ENCODE data around the gene DBX1. TPM values are rescaled to one million over a fixed set of nuclear protein-coding genes. Genes with fewer than 3 reads are reported as not detected.

The DBX1 gene, protein sequence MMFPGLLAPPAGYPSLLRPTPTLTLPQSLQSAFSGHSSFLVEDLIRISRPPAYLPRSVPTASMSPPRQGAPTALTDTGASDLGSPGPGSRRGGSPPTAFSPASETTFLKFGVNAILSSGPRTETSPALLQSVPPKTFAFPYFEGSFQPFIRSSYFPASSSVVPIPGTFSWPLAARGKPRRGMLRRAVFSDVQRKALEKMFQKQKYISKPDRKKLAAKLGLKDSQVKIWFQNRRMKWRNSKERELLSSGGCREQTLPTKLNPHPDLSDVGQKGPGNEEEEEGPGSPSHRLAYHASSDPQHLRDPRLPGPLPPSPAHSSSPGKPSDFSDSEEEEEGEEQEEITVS
- not detected in 3 replicates for polyA plus RNA-seq
- polyA plus RNA-seq (2011; ENCODE audit: low read depth), result not detected
- not detected in 2 replicates for polyA plus RNA-seq (2011; cell fraction: cytosol; rRNA removed)
- polyA plus RNA-seq (2011; cell fraction: nucleus; rRNA removed), result not detected in 2 replicates
- not detected in 2 replicates for polyA plus RNA-seq (2012; ENCODE audit: low replicate concordance)
- not detected in 3 replicates for polyA minus RNA-seq
- polyA minus RNA-seq (2011; cell fraction: cytosol; rRNA and poly(A)+ RNA removed), result not detected
- not detected in 2 replicates for polyA minus RNA-seq (2011; cell fraction: nucleus; rRNA and poly(A)+ RNA removed)

DNA sequence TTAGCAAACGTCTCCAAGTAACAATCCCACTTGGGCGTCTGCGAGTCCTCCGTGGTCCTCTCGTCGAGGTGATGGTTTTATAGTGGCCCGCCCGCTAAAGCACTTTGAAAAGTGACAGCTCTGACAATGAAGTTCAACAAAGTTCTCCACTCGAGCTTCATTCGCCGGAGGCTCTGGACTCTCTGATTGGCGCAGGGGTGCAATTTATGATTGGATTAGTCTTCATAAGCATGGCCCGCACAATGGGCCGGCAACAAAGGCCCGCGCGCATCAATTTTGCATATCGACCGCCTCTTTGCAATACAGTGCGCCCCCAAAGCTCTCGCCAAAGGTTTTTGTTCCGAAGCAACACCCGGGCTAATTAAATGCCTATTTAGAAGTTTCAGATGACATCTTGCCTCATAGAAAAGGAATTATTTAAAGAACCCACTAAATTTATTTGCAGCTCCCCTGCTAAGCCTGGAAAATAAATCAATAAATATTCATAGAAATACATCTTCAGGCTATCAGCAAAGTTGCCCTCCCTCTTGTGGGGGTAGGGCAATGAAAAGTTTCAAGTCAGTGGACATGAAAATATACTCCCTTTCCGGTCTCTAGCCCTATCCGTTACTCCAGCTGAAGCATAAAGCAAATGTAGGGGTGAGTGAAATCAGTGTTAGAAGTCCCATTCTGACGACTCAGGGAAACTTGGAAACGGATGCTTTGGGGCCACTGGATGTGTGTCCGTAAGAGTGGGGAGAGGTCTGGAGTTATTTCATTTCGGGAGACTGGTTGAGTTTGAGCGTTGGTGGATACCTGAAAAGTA is at the start of gene DBX1:
TSS of gene DBX1 (minus strand) at position 51 of the 805 bp plus-strand sequence. CDS start 151 bp downstream, outside the sequence.
- H3K27me3 ChIP-seq (ENCODE audit: control insufficient read depth, extremely low read depth, insufficient read depth, low read length), result peaks cover 99% of the 10 kb centered on the region
- DNase-seq (ENCODE audit: low read depth, low spot score) (no peak), FAIRE-seq (no peak)
- H3K79me2 ChIP-seq (ENCODE audit: control insufficient read depth, insufficient read depth, low read length), result no peaks in the 10 kb centered on the region
- dilution Hi-C loops (cut with MboI; ENCODE audit: extremely low pct_ligation_motif_present, low sequenced_read_pairs), result no loop called here
- no peak for TF ChIP-seq EZH2 (IDR thresholded peaks at IDR 0.05; ENCODE audit: low read length)
- no peak for TF ChIP-seq CTCF (optimal IDR thresholded peaks at IDR 0.05 in 1 of 3, IDR thresholded peaks at IDR 0.05 in 1 of 3, conservative IDR thresholded peaks at IDR 0.05 in 1 of 3; ENCODE audit: extremely low read depth in 1 of 3, insufficient read depth in 2 of 3, low read length in 3 of 3)
- no peaks in the 10 kb centered on the region for H4K20me1 ChIP-seq (ENCODE audit: control insufficient read depth, extremely low read depth, insufficient read depth, low read length)
- H3K4me3 ChIP-seq (ENCODE audit: control insufficient read depth in 2 of 3, extremely low read depth in 1 of 3, insufficient read depth in 2 of 3, low read depth in 1 of 3, low read length in 3 of 3), result no peak within 1 kb of the TSS
- H3K27ac ChIP-seq (ENCODE audit: control insufficient read depth, insufficient read depth, low read length), result no peak within 1 kb of the TSS
- H3K4me2 ChIP-seq (ENCODE audit: control insufficient read depth, extremely low read depth, insufficient read depth, low read depth, low read length), result no peak within 1 kb of the TSS
- H2AFZ ChIP-seq (ENCODE audit: control insufficient read depth, low read length), result no peak within 1 kb of the TSS
- H3K36me3 ChIP-seq (ENCODE audit: control insufficient read depth in 2 of 2, extremely low read depth in 1 of 2, insufficient read depth in 2 of 2, low read length in 2 of 2), result no peaks in the 10 kb centered on the region
- no peaks in the 10 kb centered on the region for H3K9me1 ChIP-seq (ENCODE audit: control insufficient read depth, extremely low read depth, insufficient read depth, low read length)
- H3K9me3 ChIP-seq (ENCODE audit: control insufficient read depth, low read depth, low read length), result no peaks in the 10 kb centered on the region
- H3K9ac ChIP-seq (ENCODE audit: control insufficient read depth, extremely low read depth, insufficient read depth, low read length), result no peak within 1 kb of the TSS
- no peaks in the 10 kb centered on the region for H3K4me1 ChIP-seq (ENCODE audit: control insufficient read depth, extremely low read depth, insufficient read depth, low read length)

- Histone ChIP-seq H4K20me1 (ENCODE audit: control insufficient read depth, extremely low read depth, insufficient read depth, low read length) (no peaks in the 10 kb centered on the region), H3K9me3 (ENCODE audit: control insufficient read depth, low read depth, low read length) (no peaks in the 10 kb centered on the region), H3K27me3 (ENCODE audit: control insufficient read depth, extremely low read depth, insufficient read depth, low read length) (peaks cover 44% of the 10 kb centered on the region), H3K4me2 (ENCODE audit: control insufficient read depth, extremely low read depth, insufficient read depth, low read depth, low read length) (no peak overlapping the region), H3K4me1 (ENCODE audit: control insufficient read depth, extremely low read depth, insufficient read depth, low read length) (no peaks in the 10 kb centered on the region), H3K27ac (ENCODE audit: control insufficient read depth, insufficient read depth, low read length) (no peak overlapping the region), H2AFZ (ENCODE audit: control insufficient read depth, low read length) (no peak overlapping the region), H3K4me3 (ENCODE audit: control insufficient read depth in 2 of 3, extremely low read depth in 1 of 3, insufficient read depth in 2 of 3, low read depth in 1 of 3, low read length in 3 of 3) (no peak overlapping the region), H3K79me2 (ENCODE audit: control insufficient read depth, insufficient read depth, low read length) (no peaks in the 10 kb centered on the region), H3K36me3 (ENCODE audit: control insufficient read depth in 2 of 2, extremely low read depth in 1 of 2, insufficient read depth in 2 of 2, low read length in 2 of 2) (no peaks in the 10 kb centered on the region), H3K9me1 (ENCODE audit: control insufficient read depth, extremely low read depth, insufficient read depth, low read length) (no peaks in the 10 kb centered on the region), H3K9ac (ENCODE audit: control insufficient read depth, extremely low read depth, insufficient read depth, low read length) (no peak overlapping the region)
- dilution Hi-C loops (cut with MboI; ENCODE audit: extremely low pct_ligation_motif_present, low sequenced_read_pairs), result no loop called here
- no peak for TF ChIP-seq CTCF (optimal IDR thresholded peaks at IDR 0.05 in 1 of 3, IDR thresholded peaks at IDR 0.05 in 1 of 3, conservative IDR thresholded peaks at IDR 0.05 in 1 of 3; ENCODE audit: extremely low read depth in 1 of 3, insufficient read depth in 2 of 3, low read length in 3 of 3)
- TF ChIP-seq EZH2 (IDR thresholded peaks at IDR 0.05; ENCODE audit: low read length), result no peak
- FAIRE-seq (no peak), DNase-seq (ENCODE audit: low read depth, low spot score) (no peak)
Observed at GRCh38 chr11:20208622-20209111, 48.4 kb upstream of the DBX1 start.
